Activated T-helper 17 cell treated with anti-CD3 and anti-CD28 coated beads, Interleukin-2, amount 50 U/mL, for 72 hours (primary cell): ENCODE results near the gene ACTN1. TPM values are rescaled to one million over a fixed set of nuclear protein-coding genes. Genes with fewer than 3 reads are reported as not detected.
"Not testable (repeated sequence)": the region's sequence is repeated elsewhere in the genome, so short reads cannot be mapped to it uniquely, and the experiment has no call there.

ENCODE experiments used
- ATAC-seq: fragments of 150-1000 bp; cut with Tn5 transposase; replicated peaks from 2 replicates; pipeline ENCODE4 v1.10.0; 2021; ENCODE audit warnings: mild to moderate bottlenecking, moderate library complexity
- H3K27ac Mint-ChIP-seq: one replicate; pipeline ENCODE4 v1.8.0; 2022; ENCODE audit warnings: mixed read lengths
- H3K27me3 Mint-ChIP-seq: one replicate; pipeline ENCODE4 v1.8.0; 2022; ENCODE audit warnings: mixed read lengths
- H3K36me3 Mint-ChIP-seq: one replicate; pipeline ENCODE4 v1.8.0; 2022; ENCODE audit warnings: low read depth, mild to moderate bottlenecking, mixed read lengths
- H3K4me1 Mint-ChIP-seq: one replicate; pipeline ENCODE4 v1.8.0; 2022; ENCODE audit warnings: mixed read lengths
- H3K4me3 Mint-ChIP-seq: one replicate; pipeline ENCODE4 v1.8.0; 2022; ENCODE audit warnings: mild to moderate bottlenecking, mixed read lengths
- H3K9me3 Mint-ChIP-seq: one replicate; pipeline ENCODE4 v1.8.0; 2022; ENCODE audit warnings: mixed read lengths
- total RNA-seq, 2 donors: library from RNA; stranded (reverse); gene quantifications; one replicate each; pipeline ENCODE4 v1.2.3, GENCODE V29; 2022

ACTN1 gene
- total RNA-seq, 2 donors from 2014 or later: 38.3 to 54.1 TPM

DNA sequence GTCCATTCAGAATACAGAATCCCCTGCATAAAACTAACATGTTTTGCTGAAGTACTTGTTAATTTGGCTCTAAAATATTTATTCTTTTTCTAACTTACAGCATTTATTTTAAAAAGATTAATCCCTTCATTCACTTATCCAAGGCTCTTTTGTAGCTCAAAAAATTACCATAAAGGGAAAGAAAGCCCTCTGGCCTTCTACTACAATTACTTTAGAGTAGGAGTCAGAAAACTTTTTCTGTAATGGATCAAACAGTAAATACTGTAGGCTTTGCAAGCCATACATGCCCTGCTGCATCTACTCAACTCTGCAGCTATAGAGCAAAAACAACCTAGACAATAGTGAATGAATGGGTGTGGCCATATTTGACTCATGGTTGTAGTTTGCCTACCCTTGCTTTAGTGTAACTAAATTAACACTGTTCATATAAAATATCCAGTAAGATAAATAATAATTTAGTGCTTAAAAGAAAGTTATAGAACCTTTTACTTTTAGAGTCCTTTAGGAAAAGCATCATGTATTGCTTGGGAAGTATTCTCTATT is 112.0 kb downstream of the ACTN1 start:
- no peaks in the 10 kb centered on the region for H3K36me3 Mint-ChIP-seq
- no peak for ATAC-seq
- H3K4me3 Mint-ChIP-seq: no peak overlapping the region
- H3K27me3 Mint-ChIP-seq: no peaks in the 10 kb centered on the region
- H3K27ac Mint-ChIP-seq: no peak overlapping the region
- H3K9me3 Mint-ChIP-seq: no peaks in the 10 kb centered on the region
- no peaks in the 10 kb centered on the region for H3K4me1 Mint-ChIP-seq

DNA sequence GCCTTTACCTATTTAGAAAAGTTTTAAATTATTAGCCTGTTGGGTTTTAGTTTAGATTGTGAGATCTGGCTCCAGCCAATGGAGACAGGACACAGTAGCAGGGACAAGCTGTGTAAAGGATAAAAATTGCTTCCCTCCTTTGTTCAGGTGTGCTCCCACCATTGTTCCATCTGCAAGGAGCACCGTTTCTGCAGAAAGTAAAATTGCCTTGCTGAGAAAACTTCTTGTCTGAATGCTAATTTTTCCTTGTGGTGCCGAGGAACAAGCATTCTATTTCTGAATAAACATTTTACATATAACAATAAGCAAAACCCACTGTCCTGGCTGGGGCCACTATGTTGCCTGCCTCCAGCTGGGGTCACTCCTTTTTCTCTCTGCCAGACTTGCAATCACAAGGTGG is 113.6 kb downstream of the ACTN1 start:
- Mint-ChIP-seq H3K9me3 (no peaks in the 10 kb centered on the region), H3K4me1 (no peaks in the 10 kb centered on the region), H3K27ac (no peak overlapping the region), H3K36me3 (no peaks in the 10 kb centered on the region), H3K27me3 (no peaks in the 10 kb centered on the region), H3K4me3 (no peak overlapping the region)
- ATAC-seq: no peak

GRCh38 chr14:68864361-68864750 is 114.7 kb downstream of the ACTN1 start:
- ATAC-seq: no peak
- Mint-ChIP-seq H3K9me3 (no peaks in the 10 kb centered on the region), H3K27ac (no peak overlapping the region), H3K4me3 (no peak overlapping the region), H3K4me1 (no peaks in the 10 kb centered on the region), H3K27me3 (no peaks in the 10 kb centered on the region), H3K36me3 (no peaks in the 10 kb centered on the region)

GRCh38 chr14:68863610-68864360 is 115.3 kb downstream of the ACTN1 start:
- Mint-ChIP-seq H3K4me3 (no peak overlapping the region), H3K9me3 (no peaks in the 10 kb centered on the region), H3K36me3 (no peaks in the 10 kb centered on the region), H3K27me3 (no peaks in the 10 kb centered on the region), H3K4me1 (no peaks in the 10 kb centered on the region), H3K27ac (no peak overlapping the region)
- ATAC-seq: no peak

DNA sequence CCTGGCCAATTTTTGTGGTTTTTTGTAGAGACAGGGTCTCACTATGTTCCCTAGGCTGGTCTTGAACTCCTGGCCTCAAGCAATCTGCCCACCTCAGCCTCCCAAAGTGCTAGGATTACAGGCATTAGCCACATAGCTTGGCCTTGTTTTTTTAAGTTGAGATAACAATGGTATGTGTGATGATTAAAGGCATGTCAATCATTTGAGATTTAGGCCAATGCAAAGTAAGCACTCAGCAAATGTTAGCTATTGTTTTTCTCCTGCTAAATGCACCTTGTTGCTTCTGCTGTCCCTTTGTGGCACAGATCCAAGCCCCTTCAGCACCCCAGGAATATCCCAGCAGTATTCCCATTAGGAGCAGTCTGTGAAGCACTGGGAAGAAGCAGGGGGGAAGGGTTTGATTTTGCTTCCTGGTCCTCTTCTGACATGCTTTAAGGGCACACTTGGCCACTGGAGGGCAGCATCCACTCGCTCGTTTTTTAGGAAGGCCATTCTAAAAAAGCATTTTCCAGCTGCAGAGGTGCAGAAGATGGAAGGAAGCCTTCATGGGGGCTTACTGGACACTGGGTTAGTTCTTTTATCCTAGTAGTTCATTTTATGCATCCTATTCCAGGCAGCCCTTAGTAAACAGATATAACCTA is 116.0 kb downstream of the ACTN1 start:
- Mint-ChIP-seq H3K36me3 (no peaks in the 10 kb centered on the region), H3K4me3 (no peak overlapping the region), H3K27ac (no peak overlapping the region), H3K4me1 (no peaks in the 10 kb centered on the region), H3K27me3 (no peaks in the 10 kb centered on the region), H3K9me3 (no peaks in the 10 kb centered on the region)
- ATAC-seq: peak; percentile 59

DNA sequence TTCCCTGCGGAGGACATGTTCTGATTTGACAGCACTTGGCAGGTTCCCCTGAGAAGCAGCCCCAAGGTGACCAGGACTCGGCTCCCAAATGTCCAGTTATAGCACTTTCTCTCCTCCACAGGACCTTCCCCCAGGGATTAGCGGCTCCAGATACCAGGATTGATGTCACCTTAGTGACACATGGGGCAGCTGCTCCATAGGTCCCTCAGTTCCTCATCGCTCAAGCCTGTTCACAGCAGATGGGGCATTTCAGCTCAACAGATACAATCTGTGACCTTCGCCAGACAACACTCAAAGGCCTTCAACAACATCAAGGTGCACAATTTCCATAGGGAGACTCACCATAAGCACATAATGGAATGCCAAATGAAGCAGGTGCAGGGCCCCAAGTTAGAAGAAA is 118.3 kb downstream of the ACTN1 start:
- Mint-ChIP-seq H3K27me3 (no peaks in the 10 kb centered on the region), H3K4me3 (no peak overlapping the region), H3K36me3 (no peaks in the 10 kb centered on the region), H3K27ac (no peak overlapping the region), H3K4me1 (no peaks in the 10 kb centered on the region), H3K9me3 (no peaks in the 10 kb centered on the region)
- no peak for ATAC-seq

GRCh38 chr14:68857516-68858070 is 121.5 kb downstream of the ACTN1 start:
- Mint-ChIP-seq H3K27ac (no peak overlapping the region), H3K4me1 (peaks cover 9% of the 10 kb centered on the region), H3K27me3 (peaks cover 3% of the 10 kb centered on the region), H3K4me3 (no peak overlapping the region), H3K9me3 (no peaks in the 10 kb centered on the region), H3K36me3 (no peaks in the 10 kb centered on the region)
- no peak for ATAC-seq

- no peak overlapping the region for H3K27ac Mint-ChIP-seq
- ATAC-seq: no peak
- no peaks in the 10 kb centered on the region for H3K36me3 Mint-ChIP-seq
- peaks cover 9% of the 10 kb centered on the region for H3K4me1 Mint-ChIP-seq
- H3K9me3 Mint-ChIP-seq: no peaks in the 10 kb centered on the region
- H3K4me3 Mint-ChIP-seq: no peak overlapping the region
- peaks cover 3% of the 10 kb centered on the region for H3K27me3 Mint-ChIP-seq
Measured at GRCh38 chr14:68856572-68856971, 122.5 kb downstream of the ACTN1 start.

DNA sequence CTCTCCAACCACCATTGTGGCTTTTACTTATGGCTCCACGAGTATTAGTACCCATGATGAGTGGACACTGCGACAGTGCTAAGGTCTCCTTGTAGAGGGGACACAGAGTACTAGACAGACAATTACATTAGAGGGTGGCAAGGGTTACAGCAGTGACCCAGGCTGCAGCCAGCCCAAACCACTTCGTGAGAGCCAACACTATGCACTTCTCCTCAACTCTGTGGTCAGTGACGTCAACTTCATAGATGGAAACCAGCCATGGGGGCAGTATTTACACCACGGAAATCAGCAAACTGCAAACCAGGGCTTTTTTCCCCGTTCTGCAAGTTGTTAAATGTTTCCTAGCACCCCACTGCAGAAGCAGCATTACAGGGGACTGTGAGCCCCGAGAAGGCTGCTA is 124.7 kb downstream of the ACTN1 start:
- peak overlapping the region; percentile 49 for H3K4me3 Mint-ChIP-seq
- ATAC-seq: peak; percentile 83
- peak overlapping the region; percentile 1 for H3K27ac Mint-ChIP-seq

GRCh38 chr14:68853749-68854148 is 125.4 kb downstream of the ACTN1 start:
- H3K27me3 Mint-ChIP-seq: peaks cover 3% of the 10 kb centered on the region
- no peak for ATAC-seq
- H3K36me3 Mint-ChIP-seq: no peaks in the 10 kb centered on the region
- no peak overlapping the region for H3K27ac Mint-ChIP-seq
- H3K4me3 Mint-ChIP-seq: no peak overlapping the region
- H3K4me1 Mint-ChIP-seq: peaks cover 9% of the 10 kb centered on the region
- no peaks in the 10 kb centered on the region for H3K9me3 Mint-ChIP-seq

More for the DNA sequence above, 124.7 kb downstream of the ACTN1 start:
- H3K27me3 Mint-ChIP-seq: peaks cover 3% of the 10 kb centered on the region
- H3K36me3 Mint-ChIP-seq: no peaks in the 10 kb centered on the region
- H3K4me1 Mint-ChIP-seq: peaks cover 9% of the 10 kb centered on the region
- H3K9me3 Mint-ChIP-seq: no peaks in the 10 kb centered on the region

GRCh38 chr14:68852493-68852892 is 126.6 kb downstream of the ACTN1 start:
- not testable (repeated sequence) for H3K27ac Mint-ChIP-seq, H3K9me3 Mint-ChIP-seq, H3K36me3 Mint-ChIP-seq, H3K4me3 Mint-ChIP-seq, ATAC-seq, H3K27me3 Mint-ChIP-seq, H3K4me1 Mint-ChIP-seq

GRCh38 chr14:68851078-68851477 is 128.0 kb downstream of the ACTN1 start:
- no peak for ATAC-seq
- Mint-ChIP-seq H3K27ac (no peak overlapping the region), H3K9me3 (no peaks in the 10 kb centered on the region), H3K4me3 (no peak overlapping the region), H3K4me1 (peaks cover 9% of the 10 kb centered on the region), H3K36me3 (no peaks in the 10 kb centered on the region), H3K27me3 (peaks cover 3% of the 10 kb centered on the region)

GRCh38 chr14:68849416-68849815 is 129.7 kb downstream of the ACTN1 start:
- Mint-ChIP-seq H3K36me3 (no peaks in the 10 kb centered on the region), H3K4me1 (peaks cover 3% of the 10 kb centered on the region), H3K27me3 (peaks cover 6% of the 10 kb centered on the region), H3K27ac (no peak overlapping the region), H3K9me3 (no peaks in the 10 kb centered on the region), H3K4me3 (no peak overlapping the region)
- ATAC-seq: no peak

DNA sequence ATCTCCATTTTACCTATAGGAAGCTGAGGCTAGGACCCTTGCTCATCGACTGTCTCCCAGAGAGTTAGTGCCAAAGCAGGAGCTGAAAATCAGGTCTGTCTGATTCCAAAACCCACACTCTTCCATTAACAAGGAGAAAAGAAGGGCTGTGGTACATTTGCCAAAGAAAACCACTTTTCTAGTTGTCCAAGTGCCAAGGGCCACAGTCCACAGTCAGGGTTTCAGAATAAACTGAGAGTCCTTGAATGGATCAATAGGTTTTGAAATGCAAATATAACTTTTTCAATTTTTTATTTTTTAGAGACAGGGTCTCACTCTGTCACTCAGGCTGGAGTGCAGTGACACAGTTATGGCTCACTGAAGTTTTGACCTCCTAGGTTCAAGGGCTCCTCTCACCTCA is 130.8 kb downstream of the ACTN1 start:
- peaks cover 5% of the 10 kb centered on the region for H3K4me1 Mint-ChIP-seq
- H3K9me3 Mint-ChIP-seq: no peaks in the 10 kb centered on the region
- no peak overlapping the region for H3K27ac Mint-ChIP-seq
- H3K27me3 Mint-ChIP-seq: peaks cover 7% of the 10 kb centered on the region
- H3K4me3 Mint-ChIP-seq: no peak overlapping the region
- H3K36me3 Mint-ChIP-seq: no peaks in the 10 kb centered on the region
- no peak for ATAC-seq

- not testable (repeated sequence) for ATAC-seq, H3K4me3 Mint-ChIP-seq
Measured at GRCh38 chr14:68847640-68848039, 131.5 kb downstream of the ACTN1 start.

More at GRCh38 chr14:68847640-68848039, 131.5 kb downstream of the ACTN1 start:
- H3K27me3 Mint-ChIP-seq, H3K27ac Mint-ChIP-seq, H3K4me1 Mint-ChIP-seq, H3K36me3 Mint-ChIP-seq, H3K9me3 Mint-ChIP-seq: not testable (repeated sequence)
